HG03196 (cell line): ENCODE data around the gene ING3.
"Not testable (repeated sequence)": the region's sequence is repeated elsewhere in the genome, so short reads cannot be mapped to it uniquely, and the experiment has no call there.

ENCODE experiments used
- ATAC-seq: cut with Tn5 transposase; IDR thresholded peaks from one replicate; pipeline ENCODE4 v1.9.1; 2021; ENCODE audit not compliant: unreplicated experiment

Gene ING3

GRCh38 chr7:121002048-121002756 is 51.6 kb downstream of the ING3 start:
- ATAC-seq: no peak

GRCh38 chr7:121002757-121003200 is 52.2 kb downstream of the ING3 start:
- no peak for ATAC-seq

- ATAC-seq: no peak
These were observed 53.6 kb downstream of the ING3 start for GRCh38 chr7:121003986-121004685.

- ATAC-seq: not testable (repeated sequence)
These were observed 54.5 kb downstream of the ING3 start for GRCh38 chr7:121005058-121005457.

GRCh38 chr7:121005996-121006584 is 55.5 kb downstream of the ING3 start:
- ATAC-seq: no peak

GRCh38 chr7:121006711-121007315 is 56.2 kb downstream of the ING3 start:
- no peak for ATAC-seq

GRCh38 chr7:121008816-121009215 is 58.2 kb downstream of the ING3 start:
- ATAC-seq: no peak

- no peak for ATAC-seq
These were observed 60.8 kb downstream of the ING3 start for GRCh38 chr7:121011401-121011800.

GRCh38 chr7:121012170-121012874 is 61.7 kb downstream of the ING3 start:
- no peak for ATAC-seq

- no peak for ATAC-seq
These were observed 62.3 kb downstream of the ING3 start for GRCh38 chr7:121012919-121013318.

- no peak for ATAC-seq
These were observed 65.0 kb downstream of the ING3 start for GRCh38 chr7:121015560-121015959.

GRCh38 chr7:121016966-121017365 is 66.4 kb downstream of the ING3 start:
- no peak for ATAC-seq

- ATAC-seq: no peak
These were observed 67.0 kb downstream of the ING3 start for GRCh38 chr7:121017586-121017985.

- no peak for ATAC-seq
These were observed 68.4 kb downstream of the ING3 start for GRCh38 chr7:121019018-121019417.

GRCh38 chr7:121020249-121020988 is 69.8 kb downstream of the ING3 start:
- no peak for ATAC-seq

GRCh38 chr7:121020989-121021969 is 70.7 kb downstream of the ING3 start:
- ATAC-seq: no peak

- ATAC-seq: no peak
These were observed 72.6 kb downstream of the ING3 start for GRCh38 chr7:121023194-121023593.

GRCh38 chr7:121023683-121024511 is 73.3 kb downstream of the ING3 start:
- ATAC-seq: no peak
